Subcutaneous adipose tissue (tissue), 4 donors: ENCODE measurements around the gene SLIT1. TPM values are rescaled to one million over a fixed set of nuclear protein-coding genes. Genes with fewer than 3 reads are reported as not detected.

ENCODE experiments used
- total RNA-seq, 4 donors: library from RNA; depleted of rRNA; stranded (reverse); fragments of >200 nt; gene quantifications; one replicate each; pipeline ENCODE4 v1.1.0, GENCODE V29; 2016
- TF ChIP-seq, protein P1 (sequence below): fragments of 450-650 bp; IDR thresholded peaks from one replicate; pipeline ENCODE4 v1.5.1; 2016; ENCODE audit warnings: low read depth, mild to moderate bottlenecking, control low read depth, antibody characterized with exemption, moderate library complexity

Gene SLIT1
- total RNA-seq, 4 donors from 2014 or later, result 0.19 to 0.44 (median 0.33) TPM; not detected in 1

DNA sequence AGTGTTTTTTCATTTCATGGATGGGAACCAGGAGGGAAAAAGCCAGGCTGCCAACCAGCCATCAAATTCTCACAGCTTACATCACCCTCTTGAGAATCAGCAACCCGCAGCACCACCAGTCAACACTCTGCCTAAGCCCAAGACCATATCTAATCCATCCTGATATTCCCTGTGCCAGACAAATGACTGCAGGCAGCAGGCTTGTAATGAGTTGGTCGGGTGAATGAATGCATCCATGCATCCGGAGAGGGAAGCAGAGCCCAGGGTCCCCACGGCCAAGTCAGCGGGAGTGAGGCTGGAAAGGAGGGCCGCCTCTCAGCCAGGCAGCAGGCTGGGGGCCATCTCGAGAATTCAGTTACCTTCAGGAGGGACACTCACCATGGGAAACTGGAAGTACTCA lies 46.9 kb downstream of the SLIT1 start:
- TF ChIP-seq, protein P1, sequence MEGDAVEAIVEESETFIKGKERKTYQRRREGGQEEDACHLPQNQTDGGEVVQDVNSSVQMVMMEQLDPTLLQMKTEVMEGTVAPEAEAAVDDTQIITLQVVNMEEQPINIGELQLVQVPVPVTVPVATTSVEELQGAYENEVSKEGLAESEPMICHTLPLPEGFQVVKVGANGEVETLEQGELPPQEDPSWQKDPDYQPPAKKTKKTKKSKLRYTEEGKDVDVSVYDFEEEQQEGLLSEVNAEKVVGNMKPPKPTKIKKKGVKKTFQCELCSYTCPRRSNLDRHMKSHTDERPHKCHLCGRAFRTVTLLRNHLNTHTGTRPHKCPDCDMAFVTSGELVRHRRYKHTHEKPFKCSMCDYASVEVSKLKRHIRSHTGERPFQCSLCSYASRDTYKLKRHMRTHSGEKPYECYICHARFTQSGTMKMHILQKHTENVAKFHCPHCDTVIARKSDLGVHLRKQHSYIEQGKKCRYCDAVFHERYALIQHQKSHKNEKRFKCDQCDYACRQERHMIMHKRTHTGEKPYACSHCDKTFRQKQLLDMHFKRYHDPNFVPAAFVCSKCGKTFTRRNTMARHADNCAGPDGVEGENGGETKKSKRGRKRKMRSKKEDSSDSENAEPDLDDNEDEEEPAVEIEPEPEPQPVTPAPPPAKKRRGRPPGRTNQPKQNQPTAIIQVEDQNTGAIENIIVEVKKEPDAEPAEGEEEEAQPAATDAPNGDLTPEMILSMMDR, result no peak

DNA sequence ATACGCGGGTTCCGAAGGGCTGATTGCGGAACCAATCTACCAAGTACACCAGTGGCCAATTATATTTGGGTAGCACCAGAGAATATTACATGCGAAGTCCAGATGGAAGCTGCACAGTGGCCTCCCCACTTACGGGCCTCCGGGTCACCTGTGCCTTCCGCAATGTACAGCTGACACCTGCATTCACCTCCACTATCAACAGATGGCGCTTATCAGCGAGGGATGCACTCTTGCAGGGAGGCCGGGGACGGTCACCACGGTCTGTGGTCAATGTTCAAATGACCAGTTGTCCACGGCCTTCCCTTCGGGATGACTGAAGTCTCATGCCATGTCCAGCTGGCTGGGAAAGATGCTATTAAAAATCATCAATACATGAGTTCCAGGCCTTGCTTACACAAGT lies 47.6 kb downstream of the SLIT1 start:
- TF ChIP-seq, protein P1, result no peak

DNA sequence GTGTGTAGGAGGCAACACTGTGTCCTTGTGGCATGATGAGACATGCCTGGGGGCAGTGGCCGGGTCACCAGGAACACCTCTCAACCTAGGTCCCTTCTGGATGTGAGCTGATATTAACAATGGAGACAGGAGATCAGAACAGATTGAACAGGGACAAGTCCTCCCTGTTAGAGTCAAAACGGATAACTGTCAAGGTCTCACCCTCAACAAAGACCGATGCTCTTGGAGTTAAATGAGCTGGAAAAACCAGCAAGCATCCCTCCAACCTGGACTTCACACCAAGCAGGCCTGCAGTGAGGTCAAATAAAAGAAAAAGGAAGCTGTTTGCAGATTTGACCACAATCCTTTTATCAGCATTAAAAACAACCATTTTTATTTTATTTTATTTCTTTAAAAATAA lies 49.0 kb downstream of the SLIT1 start:
- TF ChIP-seq, protein P1, result no peak

DNA sequence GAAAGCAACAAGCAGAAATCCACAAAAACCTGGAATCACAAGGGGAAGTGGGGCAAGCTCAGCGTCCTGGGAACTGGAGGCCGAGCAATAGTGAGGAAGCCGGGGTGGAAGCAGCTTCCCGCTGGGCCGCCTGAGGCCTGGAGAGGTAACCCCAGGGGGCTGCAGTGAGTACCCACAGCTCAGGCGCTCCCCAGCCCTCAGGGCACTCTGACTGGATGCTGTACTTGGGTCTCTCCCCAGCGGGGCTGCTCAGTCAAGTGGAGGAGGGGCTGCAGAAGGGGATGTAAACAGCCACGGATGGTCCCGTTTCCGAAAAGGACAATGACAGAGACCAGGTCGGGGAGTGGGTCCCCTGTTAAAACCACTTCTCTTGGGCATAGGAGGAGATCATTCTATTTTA lies 50.3 kb downstream of the SLIT1 start:
- TF ChIP-seq, protein P1, result no peak

DNA sequence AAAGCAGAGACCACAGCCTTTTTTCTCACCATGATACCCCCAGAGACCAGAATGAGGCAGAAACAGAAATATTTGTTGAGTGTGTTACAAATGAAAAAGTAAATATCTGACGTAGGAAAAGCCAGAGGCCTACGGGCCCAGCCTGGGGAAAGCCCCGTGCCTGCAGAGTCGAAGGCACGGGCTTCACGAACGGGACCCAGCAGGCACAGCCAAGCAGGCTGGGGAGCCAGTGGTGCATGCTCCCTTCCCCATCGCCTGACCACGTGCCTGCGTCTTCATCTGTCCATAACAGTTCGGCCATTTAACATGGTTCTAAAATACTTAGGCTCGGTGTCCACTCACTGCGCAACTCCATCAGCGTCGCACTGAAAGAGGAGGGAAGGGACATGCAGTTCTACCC lies 50.8 kb downstream of the SLIT1 start:
- TF ChIP-seq, protein P1, result no peak

DNA sequence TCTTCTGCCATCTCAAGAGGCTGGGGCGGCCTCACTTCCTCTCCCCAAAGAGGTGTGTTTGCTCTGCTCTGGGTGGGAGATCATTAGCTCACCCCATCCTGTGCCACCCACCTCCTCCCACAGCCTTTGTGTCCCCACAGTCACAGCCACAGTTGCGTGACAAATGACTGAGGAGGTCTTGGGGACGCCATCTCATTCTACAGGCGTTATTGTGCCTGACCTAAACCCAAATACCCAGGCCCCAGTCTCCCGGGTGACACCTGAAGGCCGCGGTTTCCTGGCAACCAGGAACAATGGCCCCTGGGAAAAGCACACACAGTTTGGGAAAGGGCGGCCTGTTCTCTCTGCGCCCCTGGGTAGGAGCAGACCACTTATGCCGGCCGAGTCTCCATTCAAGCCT lies 51.6 kb downstream of the SLIT1 start:
- TF ChIP-seq, protein P1, result no peak

DNA sequence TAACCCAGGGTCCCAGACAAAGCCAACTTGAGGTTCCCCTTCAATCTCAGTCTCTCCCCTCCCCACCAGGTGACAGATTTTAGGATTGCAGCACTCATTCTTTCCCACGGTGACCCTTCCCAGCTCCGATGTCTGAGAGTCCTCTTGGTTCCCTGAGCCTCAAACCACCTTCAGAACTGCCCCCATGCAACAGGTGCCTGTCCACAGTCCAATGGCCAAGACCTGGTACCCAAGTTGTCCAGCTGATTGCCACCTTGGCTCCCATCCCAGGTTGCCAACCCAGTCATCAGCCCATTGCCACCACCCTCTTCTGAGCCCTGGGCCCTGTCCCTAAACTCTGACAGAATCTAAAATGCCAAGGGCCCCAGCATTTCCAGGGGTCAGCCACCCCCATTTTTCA lies 53.5 kb downstream of the SLIT1 start:
- TF ChIP-seq, protein P1, result no peak
